ENCODE measurements around the gene FGF14. TPM values are rescaled to one million over a fixed set of nuclear protein-coding genes. Genes with fewer than 3 reads are reported as not detected.
A peak's percentile ranks its signal among the peaks of the same experiment; 100 is the strongest.

FGF14 gene
- polyA plus RNA-seq, 4 donors = 1.0 to 1.6 (median 1.1) TPM

DNA sequence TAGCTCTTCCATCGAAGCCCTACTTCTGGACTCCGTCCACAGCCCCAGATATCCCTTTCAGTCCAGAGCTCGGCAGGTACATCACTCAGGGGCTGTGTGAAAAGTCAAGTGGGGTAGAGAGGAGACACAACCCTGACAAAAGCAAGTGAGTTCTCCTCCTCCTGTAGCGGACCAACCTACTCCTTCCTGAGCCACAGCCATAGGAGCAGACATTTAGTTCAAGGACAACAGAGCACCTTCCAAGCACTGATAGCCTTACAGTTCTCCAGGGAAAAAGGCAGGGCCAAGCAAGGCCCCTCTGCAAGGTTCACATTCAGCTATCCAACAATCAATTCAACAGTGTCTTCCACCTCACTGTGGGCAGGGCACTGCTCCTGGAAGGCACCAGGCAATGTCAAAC is 89.0 kb downstream of the FGF14 start:
- no peak for DNase-seq (ENCODE audit: low read depth in 4 of 4, low spot score in 2 of 4)

DNA sequence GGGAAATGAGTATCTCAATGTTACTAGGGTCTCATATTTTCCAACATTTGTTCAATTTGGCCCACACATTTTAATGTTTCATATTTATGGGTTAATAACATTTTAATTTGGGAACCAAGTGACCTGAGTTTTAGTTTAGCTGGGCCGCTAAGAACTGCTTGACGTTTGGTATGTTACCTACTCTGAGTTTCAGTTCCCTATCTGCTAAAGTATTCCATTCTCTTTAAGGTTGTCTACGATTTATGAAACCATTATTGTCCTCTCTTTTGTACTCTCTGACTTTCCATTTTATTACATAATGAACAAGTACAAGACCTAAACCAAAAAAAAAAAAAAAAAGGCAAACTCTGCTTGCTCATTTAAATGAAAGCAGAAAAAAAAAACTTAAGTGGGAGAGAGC is 89.9 kb downstream of the FGF14 start:
- no peak for DNase-seq (ENCODE audit: low read depth in 4 of 4, low spot score in 2 of 4)

DNA sequence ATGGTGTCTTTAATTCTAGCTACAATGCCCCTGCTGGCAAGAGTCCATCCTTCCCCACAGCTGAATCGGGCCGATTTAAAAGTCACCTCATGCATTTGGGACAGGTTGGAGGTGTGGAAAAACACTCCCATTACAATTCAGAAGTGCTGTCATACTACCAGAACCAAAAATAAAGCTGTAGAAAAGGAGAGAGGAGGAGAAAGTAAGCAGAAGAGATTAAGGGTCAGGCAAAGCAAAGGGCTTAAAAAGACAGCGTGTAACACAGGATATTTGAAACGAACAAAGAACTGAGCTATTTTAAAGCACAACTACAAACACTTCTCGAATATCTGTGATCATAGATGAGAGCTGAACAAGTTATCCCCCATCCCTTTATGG is 90.4 kb downstream of the FGF14 start:
- DNase-seq (ENCODE audit: low read depth in 4 of 4, low spot score in 2 of 4) = no peak

DNA sequence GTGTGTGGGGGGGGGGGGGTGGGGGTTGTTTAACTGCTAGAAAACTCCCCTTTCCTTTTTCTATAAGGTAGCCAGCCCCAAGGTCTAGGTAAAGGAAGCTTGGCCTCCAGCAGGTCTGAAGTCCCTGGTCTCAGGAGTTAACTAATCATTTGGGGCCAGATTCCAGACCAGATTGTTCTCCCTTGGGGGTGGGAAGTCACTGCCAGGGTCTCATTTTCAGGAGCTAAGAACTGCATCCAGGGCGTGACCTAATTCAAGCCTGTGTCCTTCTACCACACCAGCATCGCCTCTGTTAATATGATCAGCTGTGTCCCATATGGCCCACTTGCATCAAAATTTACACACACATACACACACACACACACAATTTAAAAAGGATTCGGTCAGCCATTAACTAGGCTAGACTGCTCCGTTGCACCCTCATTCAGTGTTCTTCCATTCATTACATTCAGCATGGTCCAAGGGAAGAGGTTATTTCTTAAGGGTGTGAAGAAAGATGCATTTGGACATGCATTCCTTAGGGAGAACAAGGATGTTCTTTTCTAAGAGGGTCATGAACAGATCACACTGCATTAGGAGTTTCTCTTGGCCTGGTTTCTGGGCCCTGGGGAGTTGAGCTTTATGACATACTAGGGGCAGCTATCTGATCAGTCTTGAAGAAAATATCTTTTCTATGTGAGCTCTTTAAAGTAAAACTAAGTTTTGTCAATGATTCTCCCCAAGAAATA is 91.0 kb downstream of the FGF14 start:
- no peak for DNase-seq (ENCODE audit: low read depth in 4 of 4, low spot score in 2 of 4)

DNA sequence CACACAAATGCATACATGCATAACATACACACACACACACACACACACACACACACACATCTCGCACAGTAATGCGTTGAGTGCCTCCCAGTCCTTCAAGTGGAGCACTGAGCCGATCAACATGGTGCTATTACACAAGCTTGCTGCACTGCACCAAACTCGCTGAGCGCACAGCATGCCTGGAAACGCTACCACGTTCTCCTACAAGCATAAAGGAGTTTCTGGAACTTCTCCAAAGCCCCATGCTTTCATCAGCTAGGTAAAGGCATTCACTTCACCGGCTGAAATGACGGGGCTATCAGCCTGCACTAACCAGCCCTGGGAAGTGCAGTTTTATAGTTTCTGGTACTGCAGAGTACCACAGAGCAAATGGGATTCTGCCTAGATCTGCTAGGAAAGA is 92.7 kb downstream of the FGF14 start:
- peak in 1 of 4 donors; percentile 6 for DNase-seq (ENCODE audit: low read depth in 4 of 4, low spot score in 2 of 4)

DNA sequence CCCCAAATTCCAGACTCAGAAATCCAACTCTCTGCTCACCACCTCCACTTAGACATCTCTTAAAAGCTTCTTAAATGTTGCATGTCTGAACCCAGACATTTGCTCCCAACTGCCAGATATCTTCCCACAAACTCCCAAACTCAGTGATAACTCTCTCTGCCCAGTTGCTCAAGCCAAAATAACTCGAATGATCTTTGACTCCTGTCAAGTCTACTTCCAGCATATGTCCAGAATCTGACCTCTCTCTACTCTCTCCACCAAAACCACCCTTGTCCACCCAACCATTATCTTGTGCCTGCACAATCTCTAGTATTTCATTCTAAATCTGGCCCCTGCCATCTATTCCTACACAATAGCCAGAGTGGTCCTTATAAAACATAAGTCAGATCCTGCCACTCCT is 99.3 kb downstream of the FGF14 start:
- DNase-seq (ENCODE audit: low read depth in 4 of 4, low spot score in 2 of 4) = no peak

DNA sequence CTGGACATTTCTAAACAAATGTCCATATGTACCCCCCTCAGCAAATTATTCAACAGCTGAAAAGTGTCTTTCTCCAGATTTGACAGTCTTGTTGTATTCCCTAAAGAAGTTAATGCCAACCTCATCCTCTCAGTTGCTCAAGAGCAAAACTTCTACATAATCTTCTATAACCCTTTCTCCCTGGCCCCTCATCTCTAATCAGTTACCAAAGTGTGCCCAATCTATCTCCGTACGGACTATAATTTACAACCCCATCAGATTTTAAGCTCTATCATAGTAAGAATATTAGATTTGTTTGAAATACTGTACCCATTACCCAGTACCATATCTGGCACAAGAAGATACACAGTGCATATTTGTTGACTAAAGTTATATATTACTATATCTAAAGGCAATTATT is 101.5 kb downstream of the FGF14 start:
- DNase-seq (ENCODE audit: low read depth in 4 of 4, low spot score in 2 of 4) = no peak

DNA sequence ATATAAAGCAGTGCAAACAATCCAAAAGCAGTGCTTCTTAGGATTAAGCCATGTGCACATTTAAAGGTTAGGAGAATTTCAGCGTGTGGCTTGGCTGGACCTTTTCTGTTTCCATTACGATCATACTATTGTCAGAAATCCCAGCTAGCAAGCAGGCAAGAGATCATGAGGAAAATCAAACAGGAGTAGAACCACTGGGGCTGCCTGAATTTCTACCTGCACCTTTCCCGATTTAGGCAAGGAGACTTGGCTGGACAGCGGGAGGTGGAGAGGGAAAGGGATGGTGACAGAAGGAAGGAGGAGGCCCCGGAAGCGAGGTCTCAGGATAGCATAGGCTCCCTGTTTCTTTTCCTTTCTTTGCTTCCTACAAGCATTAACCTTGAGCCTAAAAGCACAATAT is 102.5 kb downstream of the FGF14 start:
- DNase-seq (ENCODE audit: low read depth in 4 of 4, low spot score in 2 of 4) = no peak

DNA sequence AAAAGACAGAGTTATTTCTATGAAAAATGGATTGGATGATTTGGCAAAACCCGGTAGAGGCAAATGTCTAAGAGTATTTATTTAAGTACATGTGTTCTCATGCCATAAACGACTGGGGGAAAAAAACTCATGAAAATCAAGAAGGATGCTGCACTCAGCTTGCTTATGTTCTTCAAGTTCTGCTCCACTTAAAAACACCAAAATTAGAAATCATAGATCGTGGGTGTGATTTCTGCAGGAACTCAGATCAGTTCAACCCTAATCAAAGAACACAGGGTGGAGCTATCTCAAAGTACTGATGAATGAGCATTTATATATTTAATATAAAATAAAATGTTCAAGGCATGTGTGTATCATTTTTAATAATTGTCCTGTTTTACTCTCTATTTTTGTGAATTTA is 103.8 kb downstream of the FGF14 start:
- DNase-seq (ENCODE audit: low read depth in 4 of 4, low spot score in 2 of 4) = no peak

DNA sequence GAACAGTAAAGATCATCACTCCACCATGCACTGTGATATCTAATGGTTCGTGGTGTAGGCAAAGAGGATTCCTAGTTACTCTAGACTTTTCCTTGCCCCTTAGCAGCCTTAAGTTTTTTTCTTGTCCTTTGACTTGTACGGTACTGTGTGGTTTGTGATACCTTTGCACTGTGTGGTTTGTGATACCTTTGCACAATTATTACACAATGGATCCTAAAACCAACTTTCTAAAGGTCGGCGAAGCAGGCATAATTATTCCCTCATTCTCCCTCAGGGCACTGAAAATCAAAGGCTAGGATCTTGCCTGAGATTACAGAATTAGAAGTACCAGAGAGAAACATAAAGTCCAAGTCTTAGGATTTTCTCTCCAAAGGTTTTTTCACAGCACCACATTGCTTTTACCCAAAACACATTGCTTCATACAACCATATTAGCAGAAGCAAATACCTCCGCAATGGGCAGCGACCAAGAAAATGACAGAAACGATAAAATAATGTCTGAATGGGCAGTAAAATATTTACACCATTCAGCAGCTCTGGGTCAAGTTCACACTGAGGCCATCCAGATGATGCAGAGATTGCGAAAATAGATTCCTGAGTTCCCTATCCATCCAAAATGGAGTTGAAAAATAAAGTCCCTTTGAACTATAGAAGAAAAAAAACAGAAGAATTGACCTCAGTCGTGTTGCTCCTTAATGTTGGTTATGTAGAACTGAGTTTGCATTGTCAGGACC is 106.4 kb downstream of the FGF14 start:
- no peak for DNase-seq (ENCODE audit: low read depth in 4 of 4, low spot score in 2 of 4)

DNA sequence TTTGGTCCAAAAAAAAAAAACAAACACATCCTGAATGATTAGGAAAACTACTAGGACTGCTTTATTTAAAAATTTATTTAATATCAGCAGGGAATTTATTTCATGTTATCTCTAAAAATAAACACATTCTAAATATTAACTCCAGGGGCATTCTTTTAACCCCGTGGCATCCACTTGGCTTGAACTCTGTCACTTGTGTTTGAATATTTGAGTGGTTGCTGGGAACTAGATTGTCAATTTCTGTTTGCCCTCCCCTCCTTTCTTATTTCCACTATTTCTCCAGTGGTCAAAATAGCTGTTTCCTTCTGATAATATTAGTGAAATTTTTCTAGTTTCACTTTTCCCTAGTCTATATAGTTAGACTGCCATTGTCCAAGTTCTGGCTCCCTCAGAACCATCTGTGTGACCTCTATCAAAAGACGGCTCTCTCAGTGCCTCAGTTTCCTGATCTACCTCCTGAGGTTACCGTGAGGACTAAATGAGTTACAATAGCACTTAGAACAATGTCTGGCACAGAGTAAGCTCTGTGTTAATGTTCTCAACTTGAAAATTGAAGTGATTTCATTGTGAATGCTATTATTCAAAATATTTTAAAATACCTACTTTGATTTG is 107.3 kb downstream of the FGF14 start:
- no peak for DNase-seq (ENCODE audit: low read depth in 4 of 4, low spot score in 2 of 4)

DNA sequence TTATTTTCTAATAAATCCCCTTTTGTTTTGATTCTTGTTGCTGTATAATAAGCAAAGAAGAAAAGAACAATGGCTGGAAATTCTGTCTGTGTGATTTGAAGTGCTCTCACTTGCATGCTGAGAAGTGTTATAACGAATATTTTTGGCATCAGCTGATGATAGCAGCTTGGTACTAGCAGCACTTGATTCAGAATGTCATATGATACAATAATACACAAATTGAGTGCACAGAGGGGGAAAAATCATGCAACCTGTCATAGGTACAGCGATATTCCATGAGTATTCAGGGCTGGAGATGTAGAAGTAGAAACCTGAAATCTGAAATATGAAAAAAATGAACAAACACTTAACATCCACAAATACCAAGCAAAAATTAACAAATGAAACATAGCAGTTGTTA is 108.1 kb downstream of the FGF14 start:
- no peak for DNase-seq (ENCODE audit: low read depth in 4 of 4, low spot score in 2 of 4)

DNA sequence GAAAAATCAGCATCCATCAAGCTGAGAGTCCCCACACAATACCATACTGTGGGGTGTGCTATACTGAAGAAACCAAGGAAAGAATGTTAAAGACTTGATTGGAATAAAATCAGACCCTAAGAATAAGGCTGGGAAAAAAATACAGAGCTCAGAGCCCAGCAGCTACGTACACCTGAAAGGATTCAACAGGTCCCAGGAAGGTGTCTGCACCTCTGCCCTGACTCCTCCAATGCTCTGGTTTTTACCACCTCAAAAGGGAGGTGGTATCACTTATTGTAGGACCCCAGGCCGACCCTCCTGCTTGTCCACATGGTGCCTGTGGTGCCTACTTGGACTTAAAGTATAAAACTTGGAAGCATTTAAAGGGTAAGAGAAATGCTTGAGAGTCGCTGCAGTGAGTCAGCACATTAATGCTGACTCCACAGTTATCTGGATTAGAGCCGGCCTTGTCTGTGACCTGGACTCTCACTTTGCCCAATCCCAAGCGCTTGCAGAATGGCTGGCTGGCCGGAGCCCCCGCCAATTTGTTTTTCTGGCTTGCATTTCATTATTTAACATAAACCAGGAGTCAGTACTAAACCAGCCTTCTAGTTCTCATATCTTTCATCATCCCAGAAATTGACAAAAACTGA is 110.1 kb downstream of the FGF14 start:
- DNase-seq (ENCODE audit: low read depth in 4 of 4, low spot score in 2 of 4) = no peak

DNA sequence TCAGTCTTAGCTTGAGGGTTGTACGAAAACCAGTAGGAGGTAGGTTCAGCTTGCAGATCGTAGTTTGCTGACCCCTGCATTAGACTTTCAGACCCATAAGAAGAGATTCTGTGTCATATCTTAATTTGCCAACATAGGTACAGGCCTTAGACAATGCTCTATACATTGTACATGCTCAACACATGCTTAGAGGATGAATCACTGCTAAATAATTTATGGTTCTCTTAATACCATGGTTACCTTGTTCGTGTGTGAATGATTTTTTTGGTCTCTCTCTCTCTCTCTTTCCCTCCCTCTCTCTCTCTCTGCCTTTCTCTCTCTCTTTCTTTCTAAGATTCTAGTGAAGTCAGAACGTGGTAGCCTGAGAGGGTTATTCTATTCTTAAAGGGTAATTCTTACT is 112.2 kb downstream of the FGF14 start:
- DNase-seq (ENCODE audit: low read depth in 4 of 4, low spot score in 2 of 4) = no peak

DNA sequence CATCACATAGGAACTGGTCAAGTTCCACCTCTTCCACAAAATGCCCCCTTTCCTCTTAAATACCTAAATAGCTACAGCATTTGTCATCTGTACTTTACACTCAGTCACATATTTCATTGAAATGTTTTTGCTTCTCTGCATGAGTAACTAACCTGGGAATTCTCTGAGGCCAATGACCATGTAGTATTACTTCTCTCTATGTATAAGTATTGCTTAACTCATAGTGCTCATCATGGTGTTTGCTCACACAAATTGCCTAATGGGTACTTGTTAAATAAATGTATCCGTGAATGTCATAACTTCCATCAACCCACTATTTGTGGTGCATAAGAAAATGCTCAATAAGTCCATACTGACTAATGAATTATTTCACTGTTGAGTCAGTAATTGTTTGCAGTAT is 115.5 kb downstream of the FGF14 start:
- no peak for DNase-seq (ENCODE audit: low read depth in 4 of 4, low spot score in 2 of 4)

DNA sequence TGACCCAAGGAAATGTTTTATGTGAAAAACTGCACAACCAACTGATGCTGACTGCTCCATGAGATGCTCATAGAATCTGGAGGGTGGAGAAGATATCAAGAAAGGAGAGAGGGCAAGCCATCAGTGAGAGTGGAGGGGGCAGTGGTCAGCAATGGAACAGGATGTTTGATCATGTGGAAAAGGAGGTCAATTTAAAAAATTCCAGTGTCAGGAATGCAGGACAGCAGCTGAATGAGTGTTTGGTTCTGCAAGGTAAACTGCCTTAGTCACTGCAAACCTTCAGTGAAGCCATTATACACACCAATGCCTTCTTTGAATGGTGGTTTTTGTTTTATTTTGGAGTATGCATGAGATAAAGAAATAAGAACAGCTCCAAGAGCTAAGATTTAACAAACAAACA is 121.5 kb downstream of the FGF14 start:
- no peak for DNase-seq (ENCODE audit: low read depth in 4 of 4, low spot score in 2 of 4)

DNA sequence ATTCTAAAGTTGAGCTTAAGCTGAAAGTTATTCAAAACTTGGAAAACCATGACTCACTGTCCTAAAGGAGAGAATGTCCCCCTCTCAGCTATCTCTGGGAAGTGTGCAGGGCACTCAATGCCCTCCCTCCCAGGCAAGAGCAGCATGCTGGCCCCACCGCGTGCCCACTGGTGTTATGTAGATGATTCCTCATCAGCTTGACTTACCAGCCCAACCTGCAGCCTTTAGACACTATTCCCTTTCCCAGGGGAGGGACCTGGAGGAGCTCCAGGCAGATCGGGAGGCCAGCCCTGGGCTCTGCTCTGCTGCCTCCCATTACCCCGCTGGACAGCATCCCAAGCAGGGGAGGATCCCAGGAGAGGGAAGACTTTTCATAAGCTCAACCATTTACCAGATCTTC is 124.6 kb downstream of the FGF14 start:
- no peak for DNase-seq (ENCODE audit: low read depth in 4 of 4, low spot score in 2 of 4)

DNA sequence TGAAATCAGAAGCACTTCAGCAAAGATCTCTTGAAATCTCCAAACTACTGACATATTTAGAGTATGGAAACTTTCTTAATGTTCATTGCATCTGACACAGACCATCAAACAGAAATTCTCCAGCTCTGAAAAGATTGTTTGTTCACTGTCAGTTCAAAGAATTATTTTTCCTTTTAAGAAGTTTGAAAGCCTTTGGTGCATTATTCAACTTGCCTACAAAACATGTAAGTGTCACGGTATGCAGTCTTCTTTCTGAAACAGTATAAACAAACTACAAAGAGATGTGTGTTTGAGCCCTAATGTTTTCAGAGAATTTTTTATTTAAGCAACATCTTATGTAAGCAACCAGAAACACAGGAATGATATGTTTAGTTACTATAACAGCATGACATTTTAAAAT is 125.4 kb downstream of the FGF14 start:
- DNase-seq (ENCODE audit: low read depth in 4 of 4, low spot score in 2 of 4) = no peak

DNA sequence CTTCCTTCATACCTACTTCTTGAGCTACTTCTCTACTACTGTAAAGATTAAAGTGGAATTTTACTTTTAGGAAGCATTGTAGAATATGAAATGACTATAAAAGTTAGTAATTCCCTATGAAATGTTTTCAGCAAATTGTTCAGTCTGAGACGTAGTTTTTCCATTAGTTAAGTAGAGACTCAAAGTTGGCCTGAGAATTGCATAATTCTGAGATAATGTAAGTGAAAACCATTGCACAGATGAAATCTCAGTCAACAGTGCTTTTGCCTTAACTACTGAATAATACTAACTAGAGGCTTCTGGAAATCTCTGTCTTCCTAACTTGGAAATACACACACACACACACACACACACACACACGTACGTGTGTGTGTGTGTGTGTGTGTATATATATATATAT is 125.9 kb downstream of the FGF14 start:
- DNase-seq (ENCODE audit: low read depth in 4 of 4, low spot score in 2 of 4) = no peak

DNA sequence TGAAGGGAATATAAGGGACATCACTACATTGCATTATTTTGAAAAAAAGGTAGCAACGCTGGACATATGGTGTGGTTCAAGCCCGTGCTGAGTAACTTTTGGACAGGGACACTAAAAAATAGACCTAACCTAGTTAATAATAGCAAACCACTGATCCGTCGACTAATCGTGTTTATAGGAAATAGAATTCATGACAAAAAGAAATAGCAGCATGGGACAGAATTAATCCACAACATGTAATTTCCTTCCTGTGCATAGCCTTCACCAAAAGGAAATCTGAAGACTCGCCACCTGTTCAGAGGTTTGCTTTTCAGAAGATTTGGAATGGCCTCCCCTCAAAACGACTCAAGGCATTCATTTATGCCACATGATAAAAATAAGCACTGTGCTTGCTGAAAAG is 128.7 kb downstream of the FGF14 start:
- no peak for DNase-seq (ENCODE audit: low read depth in 4 of 4, low spot score in 2 of 4)

DNA sequence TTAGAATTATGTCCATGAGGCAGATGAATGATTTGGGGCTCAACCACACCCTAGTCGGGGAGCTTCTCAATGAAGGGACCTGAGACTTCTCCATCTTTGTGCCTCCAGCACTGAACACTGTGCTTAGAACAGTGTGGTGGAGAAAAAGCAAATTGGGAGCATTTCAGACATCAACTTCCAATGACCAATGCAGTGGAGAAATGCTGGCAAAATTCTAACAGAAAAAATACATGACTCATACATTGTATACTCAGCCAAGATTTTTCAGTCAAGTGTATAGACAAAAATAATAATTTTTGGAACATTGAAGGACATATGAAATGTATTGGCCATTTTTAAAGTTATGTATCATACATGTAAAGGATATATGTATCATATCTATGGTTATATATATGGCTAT is 134.7 kb downstream of the FGF14 start:
- DNase-seq (ENCODE audit: low read depth in 4 of 4, low spot score in 2 of 4) = no peak

DNA sequence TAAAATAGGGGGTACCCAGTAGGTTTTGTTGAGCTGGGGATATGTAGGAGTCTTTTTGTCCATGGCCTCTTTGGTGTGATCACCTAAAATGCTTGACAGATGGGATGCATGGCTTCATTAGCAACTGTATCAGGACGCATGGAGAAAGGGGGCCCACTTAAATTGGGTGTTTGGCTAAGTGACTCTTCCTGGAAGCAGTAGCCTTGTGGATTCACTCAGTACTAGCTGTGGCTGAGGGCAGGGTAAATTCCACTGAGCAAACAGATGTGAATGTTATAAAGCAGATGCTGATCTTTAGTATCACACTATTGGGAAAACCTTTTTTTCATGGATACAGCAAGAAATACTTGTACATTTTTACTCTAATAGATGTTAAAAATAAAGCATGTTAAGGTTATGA is 140.0 kb downstream of the FGF14 start:
- no peak for DNase-seq (ENCODE audit: low read depth in 4 of 4, low spot score in 2 of 4)

Data from left renal cortex interstitium (tissue), 4 donors.